NCI-H446 treated with DMSO at 0.1 percent for 48 hours (cell line): ENCODE results near the gene PTGES3.
"Not testable (repeated sequence)": the region's sequence is repeated elsewhere in the genome, so short reads cannot be mapped to it uniquely, and the experiment has no call there.

Source experiments
- DNase-seq: peaks from one replicate; lab custom pipeline; 2025; lab: John Stamatoyannopoulos, UW

The PTGES3 gene

DNA sequence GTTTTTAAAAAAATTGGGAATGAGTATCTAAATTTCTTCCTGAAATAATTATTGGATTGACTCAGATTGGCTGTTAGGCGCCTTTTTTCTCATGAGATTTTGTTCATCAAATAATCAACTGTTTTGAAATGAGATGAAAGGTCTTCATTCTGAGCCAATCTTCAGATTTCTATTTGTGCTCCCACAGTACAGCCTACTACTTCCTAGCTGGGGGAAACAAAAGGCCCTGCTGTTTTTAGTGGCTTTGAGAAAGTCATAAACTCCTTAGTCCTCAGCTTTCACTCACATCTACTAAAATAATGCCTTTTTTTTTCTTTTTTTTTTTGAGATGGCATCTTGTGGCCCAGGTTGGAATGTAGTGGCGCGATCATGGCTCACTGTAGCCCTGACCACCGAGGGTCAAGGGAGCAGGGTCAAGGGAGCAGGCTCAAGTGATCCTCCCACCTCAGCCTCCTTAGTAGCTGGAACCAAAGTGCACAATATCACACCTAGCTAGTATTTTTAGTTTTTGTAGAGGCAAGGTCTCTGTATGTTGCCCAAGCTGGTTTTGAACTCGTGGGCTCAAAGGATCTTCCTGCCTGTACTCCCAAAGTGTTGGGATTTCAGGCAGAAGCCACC lies 21.8 kb upstream of the PTGES3 start:
- DNase-seq = no peak

DNA sequence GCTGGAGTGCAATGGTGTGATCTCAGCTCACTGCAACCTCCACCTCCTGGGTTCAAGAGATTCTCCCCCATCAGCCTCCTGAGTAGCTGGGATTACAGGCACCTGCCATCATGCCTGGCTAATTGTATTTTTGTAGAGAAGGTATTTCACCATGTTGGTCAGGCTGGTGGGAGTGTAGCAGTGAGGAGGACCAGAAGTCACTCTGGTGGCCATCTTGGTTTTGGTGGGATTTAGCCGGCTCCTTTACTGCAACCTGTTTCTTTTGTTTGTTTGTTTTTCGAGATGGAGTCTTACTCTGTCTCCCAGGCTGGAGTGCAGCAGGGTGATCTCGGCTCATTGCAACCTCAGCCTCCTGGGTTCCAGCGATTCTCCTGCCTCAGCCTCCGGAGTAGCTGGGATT lies 16.4 kb upstream of the PTGES3 start:
- DNase-seq = not testable (repeated sequence)

DNA sequence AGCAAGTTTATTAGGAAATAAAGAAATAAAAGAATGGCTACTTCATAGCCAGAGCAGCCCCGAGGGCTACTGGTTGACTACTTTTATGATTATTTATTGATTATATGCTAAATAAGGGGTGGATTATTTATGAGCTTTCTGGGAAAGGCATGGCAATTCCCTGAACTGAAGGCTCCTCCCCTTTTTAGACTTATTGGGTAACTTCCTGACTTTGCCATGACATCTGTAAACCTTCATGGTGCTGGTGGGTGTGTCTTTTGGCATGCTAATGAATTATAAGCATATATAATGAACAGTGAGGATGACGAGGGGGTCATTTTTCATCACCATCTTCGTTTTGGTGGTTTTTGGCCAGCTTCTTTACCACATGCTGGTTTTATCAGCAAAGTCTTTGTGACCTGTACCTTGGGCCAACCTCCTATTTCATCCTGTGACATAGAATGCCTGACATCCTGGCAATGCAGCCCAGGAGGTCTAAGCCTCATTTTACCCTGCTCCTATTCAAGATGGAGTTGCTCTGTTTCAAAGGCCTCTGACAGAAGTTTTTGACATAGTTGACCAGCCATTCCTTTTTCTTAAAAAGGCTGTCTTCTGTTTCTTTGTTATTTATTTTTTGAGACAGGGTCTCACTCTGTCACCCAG lies 11.1 kb upstream of the PTGES3 start:
- DNase-seq = no peak

DNA sequence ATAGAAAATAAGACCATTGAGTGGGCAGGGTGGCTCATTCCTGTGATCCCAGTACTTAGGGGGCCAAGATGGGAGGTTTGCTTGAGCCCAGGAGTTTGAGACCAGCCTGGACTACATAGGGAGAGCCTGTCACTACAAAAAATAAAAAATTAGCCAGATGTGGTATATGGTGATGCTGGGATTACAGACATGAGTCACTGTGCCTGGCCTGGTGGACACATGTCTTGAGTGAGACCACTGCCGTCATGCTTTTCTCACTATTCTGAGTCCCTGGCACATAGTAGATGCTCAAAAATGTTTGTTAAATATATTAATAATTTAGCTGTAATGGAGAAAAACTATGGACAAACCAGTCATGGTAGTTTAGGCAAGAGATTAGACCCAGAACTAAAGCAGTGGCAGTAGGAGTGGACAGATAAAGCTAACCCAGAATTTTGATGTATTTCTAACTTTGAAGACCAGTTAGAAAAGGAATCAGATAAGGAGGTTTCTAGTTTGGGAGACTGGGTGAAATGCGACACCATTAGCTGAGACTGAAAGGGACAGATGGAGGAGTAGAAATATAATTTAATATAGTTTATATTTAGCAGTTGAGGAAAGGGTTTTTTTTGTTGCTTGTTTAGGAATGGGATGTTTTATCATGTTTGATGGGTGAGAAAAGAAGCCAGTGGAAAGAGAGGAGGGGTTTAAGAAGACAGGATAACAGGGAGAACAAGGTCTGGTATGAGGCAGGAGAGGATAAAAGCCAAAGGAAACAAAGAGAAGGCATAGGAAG lies 7.4 kb upstream of the PTGES3 start:
- DNase-seq = no peak

DNA sequence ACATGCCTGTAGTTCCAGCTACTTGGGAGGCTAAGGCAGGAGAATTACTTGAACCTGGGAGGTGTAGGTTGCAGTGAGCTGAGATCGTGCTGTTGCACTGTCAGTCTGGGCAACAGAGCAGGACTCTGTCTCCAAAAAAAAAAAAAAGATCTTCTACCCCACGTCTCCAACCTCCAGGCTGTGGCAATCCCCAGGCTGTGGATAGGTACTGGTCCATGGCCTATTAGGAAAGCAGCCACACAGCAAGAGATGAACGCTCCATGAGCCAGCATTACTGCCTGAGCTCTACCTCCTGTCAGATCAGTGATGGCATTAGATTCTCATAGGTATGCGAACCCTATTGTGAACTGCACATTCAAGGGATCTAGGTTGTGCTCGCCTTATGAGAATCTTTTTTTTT lies 6.1 kb upstream of the PTGES3 start:
- no peak for DNase-seq

DNA sequence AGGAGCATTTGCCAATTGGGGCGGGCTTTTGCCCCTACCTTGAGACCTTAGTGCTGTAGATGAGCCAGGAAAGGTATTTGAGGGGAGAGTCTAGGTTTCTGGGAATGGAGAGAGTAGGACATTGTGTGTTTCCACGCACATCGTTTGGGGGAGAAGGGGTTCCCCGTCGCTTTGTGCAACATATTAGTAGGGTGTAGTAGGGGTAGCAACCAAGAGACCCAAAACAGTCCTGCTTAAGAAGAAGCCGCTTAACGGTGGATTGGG lies 694 bp upstream of the PTGES3 start:
- DNase-seq = no peak

DNA sequence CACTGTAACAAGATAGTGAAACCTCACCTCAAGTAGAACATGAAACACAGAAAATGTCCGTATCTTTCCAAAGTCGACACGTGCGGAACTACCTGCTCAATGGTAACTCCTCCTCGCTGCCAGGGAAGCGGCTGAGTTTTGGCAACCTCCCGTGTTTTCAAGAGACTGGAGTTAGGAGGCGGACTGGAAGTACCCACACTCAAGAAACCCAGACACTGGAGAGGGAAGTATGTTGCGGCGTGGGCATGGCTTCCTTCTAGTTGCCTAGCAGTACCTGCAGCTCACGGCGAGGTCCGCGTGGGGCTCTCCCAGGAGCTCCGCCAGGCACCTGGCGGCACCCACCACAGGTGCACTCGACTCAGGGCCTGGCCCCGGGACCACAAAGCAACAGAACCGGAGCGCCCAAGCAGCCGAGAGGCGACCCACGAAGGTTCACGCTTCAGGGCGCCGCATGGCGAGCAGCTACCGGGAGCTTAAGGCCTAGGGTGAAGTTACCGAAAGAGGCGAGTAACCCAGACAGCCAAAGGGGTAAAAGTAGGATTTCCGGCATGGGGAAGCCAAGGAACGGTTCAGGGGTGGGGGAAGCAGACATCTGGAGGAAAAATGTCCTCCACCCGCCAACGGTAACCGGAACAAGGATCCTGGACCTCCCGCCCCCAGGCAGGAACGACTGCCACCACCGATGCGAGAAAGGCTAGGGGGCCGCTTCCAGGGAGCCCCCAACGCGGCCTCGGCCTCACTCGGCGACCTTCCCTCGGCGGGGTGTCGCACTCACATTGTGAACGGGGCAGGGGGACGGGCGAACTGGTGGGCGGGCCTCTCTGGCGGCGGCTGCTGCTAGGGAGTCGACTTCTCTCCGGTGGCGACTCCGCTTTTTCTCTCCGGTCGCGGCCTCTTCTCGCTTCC lies 608 bp downstream of the PTGES3 start:
- DNase-seq = no peak

DNA sequence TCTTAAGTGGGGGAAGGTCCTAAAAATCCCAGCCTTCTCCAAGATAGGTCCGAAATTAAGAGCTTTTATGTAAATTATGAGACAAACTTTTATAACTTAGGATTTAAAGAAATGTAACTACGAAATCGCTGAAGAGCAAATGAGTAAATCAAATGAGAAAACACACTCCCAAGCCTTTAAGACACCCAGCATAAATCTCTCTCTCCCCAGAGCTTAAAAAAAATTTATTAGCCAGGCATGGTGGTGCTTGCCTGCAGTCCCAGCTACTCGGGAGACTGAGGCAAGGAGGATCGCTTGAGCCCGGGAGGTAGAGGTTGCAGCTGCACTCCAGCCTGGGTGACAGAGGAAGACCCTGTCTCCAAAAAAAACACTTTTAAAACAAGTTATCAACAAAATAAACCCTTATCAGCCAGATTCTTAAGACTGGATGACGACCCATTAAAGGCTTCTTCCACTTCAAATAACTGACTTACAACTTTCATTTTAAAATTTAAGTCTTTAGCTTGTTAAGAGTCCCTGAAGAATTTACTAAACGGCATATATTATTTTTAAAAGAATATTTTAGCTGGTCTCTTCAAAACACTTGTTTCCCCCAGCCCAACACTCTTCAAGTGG lies 3.2 kb downstream of the PTGES3 start:
- DNase-seq = no peak

DNA sequence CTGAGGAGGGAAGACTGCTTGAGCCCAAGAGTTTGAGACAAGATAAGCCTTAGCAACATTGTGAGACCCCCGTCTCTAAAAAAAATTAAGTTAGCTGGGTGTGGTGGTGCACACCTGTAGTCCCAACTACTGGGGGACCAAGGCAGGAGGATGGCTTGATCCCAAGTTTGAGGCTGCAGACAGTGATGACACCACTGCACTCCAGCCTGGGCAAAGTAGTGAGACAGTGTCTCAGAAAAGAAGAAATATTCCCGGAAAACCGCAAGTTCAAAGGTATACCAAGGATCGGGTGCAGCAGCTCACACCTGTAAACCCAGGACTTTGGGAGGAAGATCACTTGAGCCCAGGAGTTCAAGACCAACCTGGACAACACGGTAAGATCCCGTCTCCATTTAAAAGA lies 5.8 kb downstream of the PTGES3 start:
- no peak for DNase-seq

DNA sequence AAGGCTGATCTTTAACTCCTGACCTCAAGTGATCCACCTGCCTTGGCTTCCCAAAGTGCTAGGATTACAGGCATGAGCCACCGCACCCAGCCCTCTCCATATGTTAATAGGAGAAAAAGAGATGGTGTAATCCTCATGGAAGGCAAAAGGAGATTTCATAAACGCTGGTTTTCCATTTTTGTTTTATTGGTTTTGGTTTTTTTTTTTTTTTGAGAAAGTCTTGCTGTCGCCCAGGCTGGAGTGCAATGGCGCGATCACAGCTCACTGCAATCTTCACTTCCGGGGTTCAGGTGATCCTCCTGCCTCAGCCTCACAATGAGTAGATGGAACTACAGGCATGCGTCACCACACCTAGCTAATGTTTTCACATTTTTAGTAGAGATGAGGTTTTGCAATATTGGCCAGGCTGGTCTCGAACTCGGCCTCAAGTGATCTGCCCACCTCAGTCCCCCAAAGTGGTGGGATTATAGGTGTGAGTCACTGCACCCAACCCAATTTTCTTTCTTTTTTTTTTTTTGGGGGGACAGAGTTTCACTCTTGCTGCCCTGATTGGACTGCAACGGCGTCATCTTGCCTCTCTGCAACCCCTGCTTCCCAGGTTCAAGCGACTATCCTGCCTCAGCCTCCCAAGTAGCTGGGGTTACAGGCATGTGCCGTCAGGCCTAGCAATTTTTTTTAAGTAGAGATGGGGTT lies 8.1 kb downstream of the PTGES3 start:
- DNase-seq = no peak

DNA sequence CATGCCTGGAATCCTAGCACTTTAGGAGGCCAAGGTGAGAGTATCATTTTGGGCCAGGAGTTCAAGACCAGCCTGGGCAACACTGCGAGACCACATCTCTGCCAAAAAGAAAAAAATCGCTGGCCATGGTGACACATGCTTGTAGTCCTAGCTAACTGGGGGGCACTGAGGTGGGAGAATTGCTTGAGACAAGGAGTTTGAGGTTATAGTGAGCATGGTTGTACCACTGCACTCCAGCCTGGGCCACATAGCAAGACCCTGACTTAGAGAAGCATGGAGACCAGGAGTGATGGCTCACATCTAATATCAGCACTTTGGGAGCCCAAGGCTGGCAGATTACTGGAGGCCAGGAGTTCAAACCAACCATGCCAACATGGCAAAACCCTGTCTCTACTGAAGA lies 9.2 kb downstream of the PTGES3 start:
- no peak for DNase-seq

DNA sequence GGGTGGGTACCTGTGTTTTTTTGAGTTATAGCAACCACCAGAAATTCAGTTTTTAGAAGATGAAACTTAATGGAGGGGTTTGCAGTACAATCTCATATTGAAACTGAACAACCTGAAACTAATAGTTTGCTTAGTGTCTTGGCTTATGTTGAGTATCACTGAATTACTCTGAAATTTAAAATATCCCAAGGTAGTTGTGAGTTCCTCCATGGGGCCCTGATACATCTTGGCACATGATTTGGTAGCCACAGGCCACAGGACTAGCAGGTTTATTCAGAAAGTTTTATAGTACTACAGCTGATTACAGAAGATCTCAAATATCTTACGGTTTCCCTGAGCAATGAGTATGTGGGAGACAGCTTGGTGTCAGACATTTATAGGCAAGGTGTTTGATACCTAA lies 10.4 kb downstream of the PTGES3 start:
- no peak for DNase-seq

DNA sequence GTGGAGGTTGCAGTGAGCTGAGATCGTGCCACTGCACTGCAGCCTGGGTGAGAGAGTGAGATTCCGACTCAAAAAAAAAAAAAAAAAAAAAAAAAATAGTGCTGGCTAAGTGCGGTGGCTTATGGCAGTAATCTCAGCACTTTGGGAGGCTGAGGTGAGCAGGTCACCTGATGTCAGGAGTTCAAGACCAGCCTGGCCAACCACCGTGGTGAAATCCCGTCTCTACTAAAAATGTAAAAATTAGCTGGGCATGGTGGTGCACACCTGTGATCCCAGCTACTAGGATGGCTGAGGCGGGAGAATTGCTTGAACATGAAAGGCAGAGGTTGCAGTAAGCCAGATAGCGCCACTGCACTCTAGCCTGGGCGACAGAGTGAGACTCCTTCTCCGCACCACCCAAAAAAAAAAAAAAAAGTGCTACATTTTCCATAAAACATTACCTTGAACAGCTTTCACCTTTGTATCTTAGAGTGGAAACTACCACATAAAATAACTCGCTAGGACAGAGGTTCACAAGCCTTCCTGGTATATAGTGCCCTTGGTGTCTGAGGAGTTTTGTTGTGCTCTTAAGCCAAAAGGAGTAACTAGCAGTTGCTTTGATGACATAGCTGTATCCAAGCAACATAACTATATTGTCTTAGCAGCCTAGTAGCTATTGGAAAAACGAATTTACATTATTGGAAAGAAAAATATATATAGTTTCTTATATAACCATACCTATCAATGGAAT lies 11.1 kb downstream of the PTGES3 start:
- DNase-seq = no peak

DNA sequence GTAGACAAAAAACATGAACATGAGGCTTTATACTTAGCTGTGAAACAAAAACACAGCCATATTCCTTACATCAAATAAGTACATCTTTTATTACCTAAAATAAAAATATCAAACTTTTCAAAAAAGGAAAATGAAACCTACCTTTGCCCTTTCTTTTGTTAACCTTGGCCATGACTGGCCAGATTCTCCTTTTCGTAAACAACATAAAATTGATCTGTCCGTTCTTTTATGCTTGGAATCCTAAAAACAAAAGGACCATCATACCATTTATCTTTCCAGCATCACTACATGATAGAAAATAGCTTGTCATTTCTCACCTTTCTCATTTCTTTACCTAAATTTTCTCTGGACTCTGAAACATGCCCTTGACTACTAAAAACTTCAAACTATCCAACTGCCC lies 16.5 kb downstream of the PTGES3 start:
- DNase-seq = no peak

DNA sequence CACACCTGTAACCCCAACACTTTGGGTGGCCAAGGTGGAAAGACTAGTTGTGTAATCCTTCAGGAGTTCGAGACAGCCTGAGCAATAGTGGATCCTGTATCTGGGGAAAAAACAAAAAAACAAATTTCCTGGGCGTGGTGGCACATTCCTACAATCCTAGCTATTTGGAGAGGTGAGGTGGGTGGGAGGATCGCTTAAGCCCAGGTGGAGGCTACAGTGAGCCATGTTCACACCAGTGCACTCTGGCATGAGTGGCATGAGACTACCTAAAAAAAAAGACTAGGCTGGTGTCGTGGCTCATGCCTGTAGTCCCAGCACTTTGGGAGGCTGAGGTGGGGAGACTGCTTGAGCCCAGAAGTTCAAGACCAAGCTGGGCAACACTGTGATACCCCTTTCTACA lies 17.2 kb downstream of the PTGES3 start:
- no peak for DNase-seq

DNA sequence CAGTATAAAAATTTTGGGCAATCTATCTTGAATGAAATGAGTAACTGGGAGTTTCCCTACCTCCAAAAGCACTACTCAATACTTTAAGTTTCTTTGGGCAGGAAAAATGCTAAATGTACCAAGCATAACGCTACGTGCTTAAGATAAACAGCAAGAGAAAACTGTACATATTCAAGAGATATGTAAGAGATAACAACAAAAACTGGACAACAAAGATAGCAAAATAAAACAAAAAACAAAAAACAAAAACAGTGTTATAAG lies 20.0 kb downstream of the PTGES3 start:
- no peak for DNase-seq

DNA sequence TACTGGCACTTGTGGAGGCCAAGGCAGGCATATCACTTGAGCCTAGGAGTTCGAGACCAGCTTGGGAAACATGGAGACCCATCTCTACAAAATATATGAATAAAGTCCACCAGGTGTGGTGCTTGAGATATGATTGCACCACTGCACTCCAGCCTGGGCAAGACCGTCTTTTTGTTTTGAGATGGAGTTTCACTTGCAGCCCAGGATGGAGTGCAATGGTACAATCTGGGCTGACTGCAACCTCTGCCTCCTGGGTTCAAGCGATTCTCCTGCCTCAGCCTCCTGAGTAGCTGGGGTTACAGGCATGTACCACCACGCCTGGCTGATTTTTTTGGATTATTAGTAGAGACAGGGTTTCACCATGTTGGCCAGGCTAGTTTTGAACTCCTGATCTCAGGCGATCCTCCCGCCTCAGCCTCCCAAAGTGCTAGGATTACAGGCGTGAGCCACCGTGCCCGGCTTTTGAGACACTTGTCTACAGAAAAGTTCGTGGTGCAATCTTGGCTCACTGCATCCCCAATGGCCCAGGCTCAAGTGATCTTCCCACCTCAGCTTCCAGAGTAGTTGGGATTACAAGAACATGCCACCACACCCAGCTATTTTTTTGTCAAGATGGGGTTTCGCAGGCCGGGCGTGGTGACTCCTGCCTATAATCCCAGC lies 26.0 kb downstream of the PTGES3 start:
- no peak for DNase-seq

DNA sequence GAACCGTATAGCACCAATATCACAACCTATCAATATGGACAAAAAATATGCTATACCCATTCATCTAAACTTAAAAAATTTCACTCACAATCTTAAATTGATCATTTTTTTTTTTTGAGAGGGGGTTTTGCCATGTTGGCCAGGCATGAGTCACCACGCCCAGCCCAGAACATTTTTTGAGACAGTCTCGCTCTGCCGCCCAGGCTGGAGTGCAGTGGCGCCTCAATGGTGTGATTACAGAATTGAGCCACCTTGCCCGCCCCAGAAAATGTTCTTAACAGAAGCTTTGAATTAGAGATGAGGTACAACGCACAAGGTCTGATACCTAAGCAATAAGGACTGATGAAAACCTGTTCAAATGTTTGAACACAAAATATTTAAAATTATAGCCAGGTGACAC lies 26.5 kb downstream of the PTGES3 start:
- no peak for DNase-seq

DNA sequence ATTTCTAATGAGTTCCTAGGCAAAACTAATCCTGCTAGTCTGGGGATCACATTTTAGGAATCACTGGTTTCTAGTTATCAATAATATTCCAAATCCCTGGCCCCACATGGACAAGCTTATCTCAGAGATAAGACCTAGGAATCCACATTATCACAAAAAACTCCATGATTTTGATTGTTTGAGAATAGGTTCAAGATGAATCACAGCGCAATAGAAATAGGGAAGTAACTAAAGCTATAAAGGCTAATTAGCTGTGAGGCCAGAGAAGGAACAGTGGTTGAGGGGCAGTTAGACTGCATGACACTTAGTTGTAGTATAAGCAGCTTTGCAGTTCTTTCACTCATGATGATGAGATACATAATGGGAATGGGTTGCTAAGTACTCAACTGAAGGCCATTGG lies 29.2 kb downstream of the PTGES3 start:
- DNase-seq = no peak
